ENCODE measurements around the gene CGNL1. TPM values are rescaled to one million over a fixed set of nuclear protein-coding genes. Genes with fewer than 3 reads are reported as not detected.
A peak's percentile ranks its signal among the peaks of the same experiment; 100 is the strongest.

The CGNL1 gene
- total RNA-seq, 1 donor from 2014 or later: 31.9 TPM

GRCh38 chr15:57343048-57343447, 33.3 kb upstream of the CGNL1 start:
- H3K4me3 ChIP-seq: no peak overlapping the region
- DNase-seq: no peak
- H3K27ac ChIP-seq (replicated peaks): no peak overlapping the region
- no peaks in the 10 kb centered on the region for H3K27me3 ChIP-seq (ENCODE audit: low read depth)
- no peak for TF ChIP-seq CTCF (IDR thresholded peaks at IDR 0.05; ENCODE audit: borderline replicate concordance)
- H3K36me3 ChIP-seq: no peaks in the 10 kb centered on the region
- intact Hi-C loops (cut with micrococcal nuclease): no loop called here
- H3K9me3 ChIP-seq (replicated peaks): peaks cover 3% of the 10 kb centered on the region
- peaks cover 13% of the 10 kb centered on the region for H3K4me1 ChIP-seq

GRCh38 chr15:57343498-57343897, 32.8 kb upstream of the CGNL1 start:
- no peaks in the 10 kb centered on the region for H3K27me3 ChIP-seq (ENCODE audit: low read depth)
- no peaks in the 10 kb centered on the region for H3K36me3 ChIP-seq
- intact Hi-C loops (cut with micrococcal nuclease): no loop called here
- DNase-seq: no peak
- H3K4me3 ChIP-seq: no peak overlapping the region
- TF ChIP-seq CTCF (IDR thresholded peaks at IDR 0.05; ENCODE audit: borderline replicate concordance): no peak
- no peak overlapping the region for H3K27ac ChIP-seq (replicated peaks)
- peaks cover 8% of the 10 kb centered on the region for H3K4me1 ChIP-seq
- peaks cover 7% of the 10 kb centered on the region for H3K9me3 ChIP-seq (replicated peaks)

GRCh38 chr15:57344282-57344681, 32.0 kb upstream of the CGNL1 start:
- intact Hi-C loops (cut with micrococcal nuclease): no loop called here
- Histone ChIP-seq H3K27ac (replicated peaks) (no peak overlapping the region), H3K9me3 (replicated peaks) (peaks cover 7% of the 10 kb centered on the region), H3K27me3 (ENCODE audit: low read depth) (no peaks in the 10 kb centered on the region), H3K4me1 (peaks cover 5% of the 10 kb centered on the region), H3K4me3 (no peak overlapping the region), H3K36me3 (no peaks in the 10 kb centered on the region)
- TF ChIP-seq CTCF (IDR thresholded peaks at IDR 0.05; ENCODE audit: borderline replicate concordance): no peak
- DNase-seq: no peak

GRCh38 chr15:57345584-57345983, 30.7 kb upstream of the CGNL1 start:
- TF ChIP-seq CTCF (IDR thresholded peaks at IDR 0.05; ENCODE audit: borderline replicate concordance): peak; percentile 33
- Histone ChIP-seq H3K4me3 (no peak overlapping the region), H3K27ac (replicated peaks) (no peak overlapping the region), H3K9me3 (replicated peaks) (peaks cover 7% of the 10 kb centered on the region), H3K36me3 (no peaks in the 10 kb centered on the region), H3K27me3 (ENCODE audit: low read depth) (no peaks in the 10 kb centered on the region), H3K4me1 (peaks cover 5% of the 10 kb centered on the region)
- intact Hi-C loops (cut with micrococcal nuclease): no loop called here
- DNase-seq: no peak

GRCh38 chr15:57348081-57348480, 28.2 kb upstream of the CGNL1 start:
- intact Hi-C loops (cut with micrococcal nuclease): no loop called here
- TF ChIP-seq CTCF (IDR thresholded peaks at IDR 0.05; ENCODE audit: borderline replicate concordance): no peak
- peaks cover 1% of the 10 kb centered on the region for H3K27me3 ChIP-seq (ENCODE audit: low read depth)

More at GRCh38 chr15:57348081-57348480, 28.2 kb upstream of the CGNL1 start:
- no peaks in the 10 kb centered on the region for H3K36me3 ChIP-seq
- H3K4me1 ChIP-seq: no peaks in the 10 kb centered on the region
- DNase-seq: no peak
- H3K9me3 ChIP-seq (replicated peaks): peaks cover 7% of the 10 kb centered on the region
- H3K27ac ChIP-seq (replicated peaks): no peak overlapping the region
- H3K4me3 ChIP-seq: no peak overlapping the region
